ENCODE results near the gene LEMD1. TPM values are rescaled to one million over a fixed set of nuclear protein-coding genes. Genes with fewer than 3 reads are reported as not detected.
A peak's percentile ranks its signal among the peaks of the same experiment; 100 is the strongest.
"Not testable (repeated sequence)": the region's sequence is repeated elsewhere in the genome, so short reads cannot be mapped to it uniquely, and the experiment has no call there.

The LEMD1 gene
- total and polyA plus RNA-seq, 2 experiments from 2014 or later: not detected

DNA sequence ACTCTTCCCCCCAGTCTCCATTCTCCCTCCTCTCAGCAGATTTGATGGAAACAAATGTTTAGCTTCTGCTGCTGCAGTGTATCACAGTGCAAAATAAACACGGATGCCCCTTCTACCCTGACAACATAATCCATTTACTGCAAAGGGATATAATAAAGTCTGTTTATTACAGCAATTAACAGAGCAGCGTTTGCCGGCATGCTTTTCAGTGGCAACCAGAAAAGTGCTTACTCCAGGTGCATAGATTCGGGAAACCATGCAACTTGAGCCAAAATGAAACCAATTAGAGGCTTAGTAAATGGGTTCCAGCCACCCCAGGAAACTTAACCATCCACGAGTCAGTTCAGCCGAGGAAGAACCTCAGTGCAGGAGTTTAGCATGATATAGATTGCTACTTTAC is 12.9 kb upstream of the LEMD1 start:
- DNase-seq: no peak
- Histone ChIP-seq H3K4me1 (ENCODE audit: insufficient read depth) (no peaks in the 10 kb centered on the region), H3K9me2 (ENCODE audit: insufficient read depth) (no peaks in the 10 kb centered on the region), H3K9me3 (ENCODE audit: low read depth) (no peaks in the 10 kb centered on the region), H3F3A (ENCODE audit: insufficient read depth) (no peaks in the 10 kb centered on the region), H3K79me2 (ENCODE audit: insufficient read depth) (no peaks in the 10 kb centered on the region), H3K4me2 (ENCODE audit: unreplicated experiment) (no peak overlapping the region), H3K27ac (no peak overlapping the region), H3K27me3 (replicated peaks; ENCODE audit: insufficient read depth) (peaks cover 66% of the 10 kb centered on the region), H3K9ac (no peak overlapping the region), H4K20me1 (ENCODE audit: insufficient read depth) (no peaks in the 10 kb centered on the region), H3K4me3 (no peak overlapping the region), H2AFZ (no peak overlapping the region), H3K36me3 (ENCODE audit: low read depth) (no peaks in the 10 kb centered on the region)
- no peak for TF ChIP-seq EZH2 (IDR thresholded peaks at IDR 0.05; ENCODE audit: insufficient read depth, poor library complexity, severe bottlenecking)
- no peak for TF ChIP-seq EZH2phosphoT487 (IDR thresholded peaks at IDR 0.05; ENCODE audit: insufficient read depth, low read depth)
- 21 to 27% methylated on average over 6 of the region's 6 CpGs for WGBS, 2 experiments (ENCODE audit: low coverage in 1 of 2, low lambda C conversion rate in 2 of 2, missing lambda C conversion rate in 2 of 2)
- in situ Hi-C loops (cut with MboI): no loop called here

GRCh38 chr1:205432692-205433091 is 10.8 kb upstream of the LEMD1 start:
- H3K9me2 ChIP-seq (ENCODE audit: insufficient read depth); H3K4me3 ChIP-seq; H3F3A ChIP-seq (ENCODE audit: insufficient read depth); H3K4me1 ChIP-seq (ENCODE audit: insufficient read depth); H3K9ac ChIP-seq; in situ Hi-C loops (cut with MboI); H2AFZ ChIP-seq; H3K36me3 ChIP-seq (ENCODE audit: low read depth); H3K27ac ChIP-seq; H3K9me3 ChIP-seq (ENCODE audit: low read depth); H4K20me1 ChIP-seq (ENCODE audit: insufficient read depth); H3K4me2 ChIP-seq (ENCODE audit: unreplicated experiment); DNase-seq; H3K79me2 ChIP-seq (ENCODE audit: insufficient read depth): not testable (repeated sequence)
- peaks cover 53% of the 10 kb centered on the region for H3K27me3 ChIP-seq (replicated peaks; ENCODE audit: insufficient read depth)
- WGBS, 2 experiments (ENCODE audit: low coverage in 1 of 2, low lambda C conversion rate in 2 of 2, missing lambda C conversion rate in 2 of 2): 44 to 67% methylated on average over 1 of the region's 1 CpG

DNA sequence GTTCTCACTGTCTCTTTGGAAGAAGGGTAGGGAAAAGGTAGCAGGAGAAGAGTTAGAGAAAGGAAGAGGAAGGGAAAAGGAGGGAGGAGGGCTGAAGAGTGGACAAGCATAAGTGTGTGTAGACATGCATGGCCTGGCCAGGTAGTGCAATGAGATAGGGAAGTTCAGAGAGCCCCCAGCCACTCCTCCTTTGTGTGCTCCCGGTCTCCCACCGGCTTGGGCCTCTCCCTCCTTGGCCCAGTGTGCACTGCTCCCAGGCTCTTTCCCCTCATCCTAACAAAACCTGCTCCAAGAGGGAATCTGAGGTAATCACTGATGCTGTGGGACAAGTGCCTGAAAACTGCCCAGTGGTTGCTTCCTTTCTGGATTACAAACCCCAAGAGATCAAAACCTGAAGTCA is 10.3 kb upstream of the LEMD1 start:
- Histone ChIP-seq H3K4me3 (no peak overlapping the region), H3K27me3 (replicated peaks; ENCODE audit: insufficient read depth) (peaks cover 47% of the 10 kb centered on the region), H3K4me1 (ENCODE audit: insufficient read depth) (no peaks in the 10 kb centered on the region), H3K79me2 (ENCODE audit: insufficient read depth) (no peaks in the 10 kb centered on the region), H3K9ac (no peak overlapping the region), H3K4me2 (ENCODE audit: unreplicated experiment) (no peak overlapping the region), H3K27ac (no peak overlapping the region), H3K9me2 (ENCODE audit: insufficient read depth) (no peaks in the 10 kb centered on the region), H3K9me3 (ENCODE audit: low read depth) (no peaks in the 10 kb centered on the region), H4K20me1 (ENCODE audit: insufficient read depth) (no peaks in the 10 kb centered on the region), H2AFZ (no peak overlapping the region), H3K36me3 (ENCODE audit: low read depth) (no peaks in the 10 kb centered on the region), H3F3A (ENCODE audit: insufficient read depth) (no peaks in the 10 kb centered on the region)
- no peak for DNase-seq
- in situ Hi-C loops (cut with MboI): no loop called here
- no peak for TF ChIP-seq EZH2phosphoT487 (IDR thresholded peaks at IDR 0.05; ENCODE audit: insufficient read depth, low read depth)
- TF ChIP-seq EZH2 (IDR thresholded peaks at IDR 0.05; ENCODE audit: insufficient read depth, poor library complexity, severe bottlenecking): no peak
- WGBS, 2 experiments (ENCODE audit: low coverage in 1 of 2, low lambda C conversion rate in 2 of 2, missing lambda C conversion rate in 2 of 2): 67 to 76% methylated on average over 2 of the region's 2 CpGs

DNA sequence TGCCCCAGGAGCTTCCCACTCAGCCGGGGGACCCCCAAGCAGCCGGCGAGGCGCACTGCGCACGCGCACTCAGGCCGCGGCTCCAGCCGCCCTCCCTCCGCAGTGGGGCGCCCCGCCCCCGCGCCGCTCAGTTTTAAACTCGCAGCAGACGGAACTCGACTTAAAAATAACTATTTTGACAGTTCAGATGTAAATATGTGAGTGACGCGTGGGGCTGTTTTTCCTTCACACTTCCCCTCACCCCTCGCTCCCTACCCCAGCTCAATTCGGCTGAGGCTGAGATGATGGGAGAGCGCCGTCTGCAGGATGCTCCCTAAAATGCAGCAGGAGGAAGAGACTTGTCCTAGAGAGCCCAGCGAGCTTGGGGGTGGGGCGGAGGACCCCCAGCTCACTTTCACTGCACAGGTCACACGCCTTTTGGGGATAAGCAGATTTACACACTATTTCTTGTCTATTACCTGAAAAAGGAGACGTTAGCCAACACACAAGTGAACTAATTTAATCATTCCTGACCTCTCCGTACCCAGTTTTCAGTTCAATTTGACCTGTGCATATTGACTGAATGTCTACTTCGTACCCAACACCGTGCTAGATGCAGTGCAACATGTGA is 8.9 kb upstream of the LEMD1 start:
- WGBS, 2 experiments (ENCODE audit: low coverage in 1 of 2, low lambda C conversion rate in 2 of 2, missing lambda C conversion rate in 2 of 2): 4 to 5% methylated on average over 29 to 32 of the region's 32 CpGs
- no peaks in the 10 kb centered on the region for H3K79me2 ChIP-seq (ENCODE audit: insufficient read depth)
- H3K9me3 ChIP-seq (ENCODE audit: low read depth): no peaks in the 10 kb centered on the region
- no peaks in the 10 kb centered on the region for H3K36me3 ChIP-seq (ENCODE audit: low read depth)
- H3K4me2 ChIP-seq (ENCODE audit: unreplicated experiment): peak overlapping the region; percentile 92
- DNase-seq: peak; percentile 58
- H3K4me1 ChIP-seq (ENCODE audit: insufficient read depth): no peaks in the 10 kb centered on the region
- H3K27me3 ChIP-seq (replicated peaks; ENCODE audit: insufficient read depth): peaks cover 40% of the 10 kb centered on the region
- peak overlapping the region; percentile 92 for H2AFZ ChIP-seq
- no peaks in the 10 kb centered on the region for H3K9me2 ChIP-seq (ENCODE audit: insufficient read depth)
- peak overlapping the region; percentile 24 for H3K9ac ChIP-seq
- H4K20me1 ChIP-seq (ENCODE audit: insufficient read depth): no peaks in the 10 kb centered on the region
- peak overlapping the region; percentile 81 for H3K4me3 ChIP-seq
- H3K27ac ChIP-seq: no peak overlapping the region
- in situ Hi-C loops (cut with MboI): no loop called here
- no peak for TF ChIP-seq EZH2phosphoT487 (IDR thresholded peaks at IDR 0.05; ENCODE audit: insufficient read depth, low read depth)
- TF ChIP-seq EZH2 (IDR thresholded peaks at IDR 0.05; ENCODE audit: insufficient read depth, poor library complexity, severe bottlenecking): no peak
- H3F3A ChIP-seq (ENCODE audit: insufficient read depth): no peaks in the 10 kb centered on the region
